A673 (cell line): ENCODE data around the gene NPC1.

Source experiments
- CTCF ChIP-seq: fragments of 300-800, 200-600 bp; sonication (generic); conservative IDR thresholded peaks from 2 replicates; pipeline ENCODE4 v1.5.1; 2017; ENCODE audit warnings: low read depth, mild to moderate bottlenecking, antibody characterized with exemption, low read length, moderate library complexity, mixed read lengths
- EZH2 ChIP-seq: fragments of 200-600 bp; sonication (generic); IDR thresholded peaks from 2 replicates; pipeline ENCODE4 v1.6.1; 2017; ENCODE audit warnings: borderline replicate concordance, low read depth, mild to moderate bottlenecking, mixed read lengths, antibody characterized with exemption, low read length; ENCODE audit not compliant: poor library complexity, severe bottlenecking

GRCh38 chr18:23498117-23498516, 88.2 kb downstream of the NPC1 start:
- TF ChIP-seq CTCF, result no peak
- TF ChIP-seq EZH2, result no peak
